Mesenchymal stem cell (in vitro differentiated cells and primary cell): ENCODE data around the gene SNX3.
A peak's percentile ranks its signal among the peaks of the same experiment; 100 is the strongest.

Experiments used
- DNase-seq: peaks from one replicate; pipeline ENCODE4 v3.0.0-alpha.2; 2013
- H2AFZ ChIP-seq: one replicate; pipeline ENCODE4 v1.6.1; 2013; ENCODE audit warnings: low read depth, mild to moderate bottlenecking, control low read depth, inconsistent platforms, low read length, moderate library complexity
- H2AK5ac ChIP-seq: 2 replicates; pipeline ENCODE4 v1.6.1; 2013; ENCODE audit warnings: low read length, moderate library complexity, mild to moderate bottlenecking, inconsistent platforms; ENCODE audit not compliant: severe bottlenecking
- H2BK120ac ChIP-seq: one replicate; pipeline ENCODE4 v1.6.1; 2013; ENCODE audit warnings: low read depth, mild to moderate bottlenecking, inconsistent platforms, low read length, moderate library complexity
- H2BK12ac ChIP-seq, 2 experiments: one replicate each; pipeline ENCODE4 v1.6.1; 2013; ENCODE audit warnings: inconsistent platforms in 2 of 2, low read length in 2 of 2, mild to moderate bottlenecking in 2 of 2, moderate library complexity in 2 of 2, control low read depth in 1 of 2
- H2BK15ac ChIP-seq: one replicate; pipeline ENCODE4 v1.6.1; 2013; ENCODE audit warnings: mild to moderate bottlenecking, low read depth, inconsistent platforms; ENCODE audit not compliant: poor library complexity, severe bottlenecking
- H2BK5ac ChIP-seq: 2 replicates; pipeline ENCODE4 v1.6.1; 2013; ENCODE audit warnings: low read depth, mild to moderate bottlenecking, low read length, control low read depth, inconsistent platforms; ENCODE audit not compliant: poor library complexity, severe bottlenecking
- H3K14ac ChIP-seq, 2 experiments: one replicate each; pipeline ENCODE4 v1.6.1; 2013; ENCODE audit warnings: inconsistent platforms in 2 of 2, low read length in 2 of 2, control low read depth in 1 of 2, mild to moderate bottlenecking in 1 of 2, moderate library complexity in 1 of 2
- H3K18ac ChIP-seq, 2 experiments: one replicate each; pipeline ENCODE4 v1.6.1; 2013; ENCODE audit warnings: inconsistent platforms in 2 of 2, low read length in 2 of 2, control low read depth in 1 of 2, low read depth in 1 of 2, mild to moderate bottlenecking in 1 of 2
- H3K23ac ChIP-seq, 2 experiments: one replicate each; pipeline ENCODE4 v1.6.1; 2013; ENCODE audit warnings: inconsistent platforms in 2 of 2, low read length in 2 of 2, mild to moderate bottlenecking in 2 of 2, moderate library complexity in 2 of 2, control low read depth in 1 of 2
- H3K27ac ChIP-seq: 2 replicates; pipeline ENCODE4 v1.5.1; 2013; ENCODE audit warnings: mild to moderate bottlenecking, moderate library complexity, low read length, control low read depth, inconsistent platforms; ENCODE audit not compliant: poor library complexity, severe bottlenecking
- H3K27me3 ChIP-seq, 2 experiments: 2 replicates each; pipeline versions ENCODE4 v1.6.1 to v1.7.0; 2013; ENCODE audit warnings: low read length in 2 of 2, mild to moderate bottlenecking in 2 of 2, moderate library complexity in 2 of 2, control low read depth in 1 of 2, inconsistent platforms in 1 of 2; ENCODE audit not compliant: control insufficient read depth in 1 of 2, insufficient read depth in 1 of 2
- H3K36me3 ChIP-seq, 2 experiments: 2 replicates each; pipeline versions ENCODE4 v1.6.1 to v1.7.0; 2013; ENCODE audit warnings: low read length in 2 of 2, control low read depth in 1 of 2, inconsistent platforms in 1 of 2, low read depth in 1 of 2, mild to moderate bottlenecking in 1 of 2; ENCODE audit not compliant: insufficient read depth in 2 of 2, control insufficient read depth in 1 of 2
- H3K4ac ChIP-seq, 2 experiments: one replicate each; pipeline ENCODE4 v1.6.1; 2013; ENCODE audit warnings: inconsistent platforms in 2 of 2, low read length in 2 of 2, mild to moderate bottlenecking in 2 of 2, moderate library complexity in 2 of 2, control low read depth in 1 of 2, low read depth in 1 of 2
- H3K4me1 ChIP-seq: 2 replicates; pipeline ENCODE4 v1.6.1; 2013; ENCODE audit warnings: low read depth, low read length, control low read depth; ENCODE audit not compliant: control insufficient read depth, insufficient read depth
- H3K4me2 ChIP-seq: 2 replicates; pipeline ENCODE4 v1.6.1; 2013; ENCODE audit warnings: low read length, mild to moderate bottlenecking, inconsistent platforms; ENCODE audit not compliant: poor library complexity, severe bottlenecking
- H3K4me3 ChIP-seq, 2 experiments: 2 replicates each; pipeline versions ENCODE4 v1.5.1 to v1.7.0; 2013; ENCODE audit warnings: low read length in 2 of 2, mild to moderate bottlenecking in 2 of 2, control low read depth in 1 of 2, low read depth in 1 of 2; ENCODE audit not compliant: insufficient read depth in 1 of 2
- H3K79me1 ChIP-seq: replicated peaks from 2 replicates; pipeline ENCODE4 v1.6.1; 2013; ENCODE audit warnings: mild to moderate bottlenecking, control low read depth, low read length, inconsistent platforms; ENCODE audit not compliant: poor library complexity, severe bottlenecking
- H3K9ac ChIP-seq: 2 replicates; pipeline ENCODE4 v1.7.0; 2013; ENCODE audit warnings: mild to moderate bottlenecking, low read length, moderate library complexity
- H3K9me3 ChIP-seq: 2 replicates; pipeline ENCODE4 v1.7.0; 2013; ENCODE audit warnings: mild to moderate bottlenecking, low read length; ENCODE audit not compliant: control insufficient read depth
- H4K8ac ChIP-seq: one replicate; pipeline ENCODE4 v1.6.1; 2013; ENCODE audit warnings: inconsistent platforms, mild to moderate bottlenecking, low read length, moderate library complexity
- H4K91ac ChIP-seq: one replicate; pipeline ENCODE4 v1.6.1; 2013; ENCODE audit warnings: mild to moderate bottlenecking, low read length, inconsistent platforms
- WGBS: methylation state at CpG from one replicate; pipeline ENCODE4 v1.1.7; 2013; ENCODE audit warnings: mixed read lengths; 5-methylcytosine and 5-hydroxymethylcytosine counted together

The SNX3 gene

GRCh38 chr6:108187519-108187918 is 73.3 kb downstream of the SNX3 start:
- Histone ChIP-seq H3K4me3 (no peak overlapping the region), H2BK15ac (no peak overlapping the region), H2AK5ac (no peak overlapping the region), H3K18ac (no peak overlapping the region), H2BK5ac (no peak overlapping the region), H3K14ac (no peak overlapping the region), H2AFZ (no peak overlapping the region), H3K79me1 (no peaks in the 10 kb centered on the region), H3K9me3 (no peaks in the 10 kb centered on the region), H3K23ac (no peak overlapping the region), H3K4me1 (no peaks in the 10 kb centered on the region), H2BK120ac (no peak overlapping the region), H3K27ac (no peak overlapping the region), H3K27me3 (peaks cover 38 to 50% of the 10 kb centered on the region in 2 experiments), H3K4me2 (no peak overlapping the region), H2BK12ac (no peak overlapping the region), H3K36me3 (no peaks in the 10 kb centered on the region), H3K4ac (no peak overlapping the region), H4K91ac (peak overlapping the region; percentile 8), H4K8ac (no peak overlapping the region), H3K9ac (no peak overlapping the region)
- WGBS, result 90% methylated on average over 6 of the region's 9 CpGs
- no peak for DNase-seq

DNA sequence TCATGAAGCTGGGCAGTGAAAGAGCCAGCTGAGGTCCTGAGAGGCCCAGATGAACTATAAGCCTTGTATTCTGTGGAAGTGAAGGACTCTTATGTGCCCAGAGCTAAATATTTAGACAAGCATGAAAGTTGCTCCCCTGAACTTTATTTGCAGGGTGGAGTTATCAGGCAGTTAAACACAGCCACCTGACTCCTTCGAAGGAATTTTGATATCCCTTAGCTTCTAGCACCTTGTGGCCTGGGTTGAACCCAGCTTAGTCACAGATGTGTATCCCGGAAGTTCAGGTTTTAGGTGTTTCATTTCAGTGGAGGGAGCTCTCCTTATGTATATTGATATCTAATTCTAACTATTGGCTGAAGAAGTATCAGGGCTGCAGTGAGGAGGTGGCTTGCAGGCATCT is 74.6 kb downstream of the SNX3 start:
- DNase-seq, result no peak
- Histone ChIP-seq H3K79me1 (no peaks in the 10 kb centered on the region), H4K91ac (no peak overlapping the region), H3K4me3 (no peak overlapping the region), H2AK5ac (no peak overlapping the region), H2AFZ (no peak overlapping the region), H3K4me1 (no peaks in the 10 kb centered on the region), H2BK120ac (no peak overlapping the region), H3K18ac (no peak overlapping the region), H3K9ac (no peak overlapping the region), H3K23ac (no peak overlapping the region), H3K14ac (no peak overlapping the region), H3K9me3 (no peaks in the 10 kb centered on the region), H3K27me3 (peaks cover 33 to 50% of the 10 kb centered on the region in 2 experiments), H2BK15ac (no peak overlapping the region), H3K36me3 (no peaks in the 10 kb centered on the region), H3K4ac (no peak overlapping the region), H3K27ac (no peak overlapping the region), H2BK5ac (no peak overlapping the region), H3K4me2 (no peak overlapping the region), H4K8ac (no peak overlapping the region), H2BK12ac (no peak overlapping the region)
- WGBS, result 87% methylated on average over 2 of the region's 2 CpGs

- H3K79me1 ChIP-seq, result no peaks in the 10 kb centered on the region
- no peak overlapping the region for H3K27ac ChIP-seq
- WGBS, result 77% methylated on average over 4 of the region's 6 CpGs
- no peak overlapping the region for H3K4me3 ChIP-seq
- no peaks in the 10 kb centered on the region for H3K36me3 ChIP-seq
- H4K91ac ChIP-seq, result no peak overlapping the region
- no peak overlapping the region for H2BK12ac ChIP-seq
- H4K8ac ChIP-seq, result no peak overlapping the region
- no peak for DNase-seq
- no peaks in the 10 kb centered on the region for H3K9me3 ChIP-seq
- H3K18ac ChIP-seq, result no peak overlapping the region
- peaks cover 50 to 71% of the 10 kb centered on the region in 2 experiments for H3K27me3 ChIP-seq
- no peak overlapping the region for H2BK120ac ChIP-seq
- no peak overlapping the region for H3K4me2 ChIP-seq
- H2BK5ac ChIP-seq, result no peak overlapping the region
- no peak overlapping the region for H2BK15ac ChIP-seq
- no peak overlapping the region for H3K9ac ChIP-seq
- H3K14ac ChIP-seq, result no peak overlapping the region
- peaks cover 8% of the 10 kb centered on the region for H3K4me1 ChIP-seq
- no peak overlapping the region for H3K23ac ChIP-seq
- no peak overlapping the region for H2AFZ ChIP-seq
- no peak overlapping the region for H3K4ac ChIP-seq
- no peak overlapping the region for H2AK5ac ChIP-seq
Measured at GRCh38 chr6:108180776-108181175, 80.1 kb downstream of the SNX3 start.

DNA sequence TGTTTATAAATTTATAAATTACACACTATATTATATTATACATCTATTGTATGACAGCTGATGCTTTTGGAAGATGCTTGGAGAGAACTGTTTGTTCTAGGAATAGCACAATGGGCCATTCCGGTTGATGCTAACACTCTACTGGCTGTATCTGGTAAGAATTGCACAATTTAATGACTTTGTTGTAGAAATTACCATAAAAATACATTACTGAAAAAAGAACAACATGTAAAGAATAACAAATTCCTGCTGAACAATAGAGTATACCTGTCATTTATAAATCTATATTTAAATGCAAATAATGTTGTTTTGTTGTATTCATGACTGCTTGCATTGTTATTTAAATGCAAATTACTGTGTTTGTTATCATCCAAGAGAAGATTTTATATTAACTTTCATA is 80.6 kb downstream of the SNX3 start:
- Histone ChIP-seq H3K4ac (no peak overlapping the region), H4K91ac (no peak overlapping the region), H3K4me1 (peaks cover 12% of the 10 kb centered on the region), H2AFZ (no peak overlapping the region), H3K18ac (no peak overlapping the region), H3K4me3 (no peak overlapping the region), H3K4me2 (no peak overlapping the region), H2AK5ac (no peak overlapping the region), H3K36me3 (no peaks in the 10 kb centered on the region), H3K27ac (no peak overlapping the region), H3K9me3 (no peaks in the 10 kb centered on the region), H2BK120ac (no peak overlapping the region), H4K8ac (no peak overlapping the region), H3K9ac (no peak overlapping the region), H2BK15ac (no peak overlapping the region), H2BK5ac (no peak overlapping the region), H3K14ac (no peak overlapping the region), H3K23ac (no peak overlapping the region), H2BK12ac (no peak overlapping the region), H3K79me1 (no peaks in the 10 kb centered on the region), H3K27me3 (peaks cover 50 to 71% of the 10 kb centered on the region in 2 experiments)
- DNase-seq, result no peak
- WGBS, result no CpG with 5 or more reads among the region's 1 CpG
